ENCODE results near the gene ITPR3. TPM values are rescaled to one million over a fixed set of nuclear protein-coding genes. Genes with fewer than 3 reads are reported as not detected.

The ITPR3 gene
- polyA plus RNA-seq, 1 donor (not counting 4 experiments of a cell fraction or from before 2014, with no cell fraction given) = 43.3 TPM

GRCh38 chr6:33689148-33689494, 68.0 kb downstream of the ITPR3 start:
- no peaks in the 10 kb centered on the region for H3K79me2 ChIP-seq (ENCODE audit: control insufficient read depth, insufficient read depth, low read length)
- DNase-seq (ENCODE audit: low read depth, low spot score) (no peak), FAIRE-seq (no peak)
- TF ChIP-seq EZH2 (IDR thresholded peaks at IDR 0.05; ENCODE audit: low read length) = no peak
- TF ChIP-seq, protein P1, sequence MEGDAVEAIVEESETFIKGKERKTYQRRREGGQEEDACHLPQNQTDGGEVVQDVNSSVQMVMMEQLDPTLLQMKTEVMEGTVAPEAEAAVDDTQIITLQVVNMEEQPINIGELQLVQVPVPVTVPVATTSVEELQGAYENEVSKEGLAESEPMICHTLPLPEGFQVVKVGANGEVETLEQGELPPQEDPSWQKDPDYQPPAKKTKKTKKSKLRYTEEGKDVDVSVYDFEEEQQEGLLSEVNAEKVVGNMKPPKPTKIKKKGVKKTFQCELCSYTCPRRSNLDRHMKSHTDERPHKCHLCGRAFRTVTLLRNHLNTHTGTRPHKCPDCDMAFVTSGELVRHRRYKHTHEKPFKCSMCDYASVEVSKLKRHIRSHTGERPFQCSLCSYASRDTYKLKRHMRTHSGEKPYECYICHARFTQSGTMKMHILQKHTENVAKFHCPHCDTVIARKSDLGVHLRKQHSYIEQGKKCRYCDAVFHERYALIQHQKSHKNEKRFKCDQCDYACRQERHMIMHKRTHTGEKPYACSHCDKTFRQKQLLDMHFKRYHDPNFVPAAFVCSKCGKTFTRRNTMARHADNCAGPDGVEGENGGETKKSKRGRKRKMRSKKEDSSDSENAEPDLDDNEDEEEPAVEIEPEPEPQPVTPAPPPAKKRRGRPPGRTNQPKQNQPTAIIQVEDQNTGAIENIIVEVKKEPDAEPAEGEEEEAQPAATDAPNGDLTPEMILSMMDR (optimal IDR thresholded peaks at IDR 0.05 in 1 of 3, IDR thresholded peaks at IDR 0.05 in 1 of 3, conservative IDR thresholded peaks at IDR 0.05 in 1 of 3; ENCODE audit: extremely low read depth in 1 of 3, insufficient read depth in 2 of 3, low read length in 3 of 3) = no peak
- no peak overlapping the region for H3K4me2 ChIP-seq (ENCODE audit: control insufficient read depth, extremely low read depth, insufficient read depth, low read depth, low read length)
- H3K36me3 ChIP-seq (ENCODE audit: control insufficient read depth in 2 of 2, extremely low read depth in 1 of 2, insufficient read depth in 2 of 2, low read length in 2 of 2) = peaks cover 63 to 65% of the 10 kb centered on the region in 2 experiments
- H3K9me3 ChIP-seq (ENCODE audit: control insufficient read depth, low read depth, low read length) = no peaks in the 10 kb centered on the region
- H3K27ac ChIP-seq (ENCODE audit: control insufficient read depth, insufficient read depth, low read length) = no peak overlapping the region
- H4K20me1 ChIP-seq (ENCODE audit: control insufficient read depth, extremely low read depth, insufficient read depth, low read length) = no peaks in the 10 kb centered on the region
- no peaks in the 10 kb centered on the region for H3K27me3 ChIP-seq (ENCODE audit: control insufficient read depth, extremely low read depth, insufficient read depth, low read length)
- H3K9me1 ChIP-seq (ENCODE audit: control insufficient read depth, extremely low read depth, insufficient read depth, low read length) = no peaks in the 10 kb centered on the region
- no peak overlapping the region for H2AFZ ChIP-seq (ENCODE audit: control insufficient read depth, low read length)
- dilution Hi-C loops (cut with MboI; ENCODE audit: extremely low pct_ligation_motif_present, low sequenced_read_pairs) = no loop called here
- no peak overlapping the region for H3K9ac ChIP-seq (ENCODE audit: control insufficient read depth, extremely low read depth, insufficient read depth, low read length)
- no peak overlapping the region for H3K4me3 ChIP-seq (ENCODE audit: control insufficient read depth in 2 of 3, extremely low read depth in 1 of 3, insufficient read depth in 2 of 3, low read depth in 1 of 3, low read length in 3 of 3)
- H3K4me1 ChIP-seq (ENCODE audit: control insufficient read depth, extremely low read depth, insufficient read depth, low read length) = peaks cover 7% of the 10 kb centered on the region

DNA sequence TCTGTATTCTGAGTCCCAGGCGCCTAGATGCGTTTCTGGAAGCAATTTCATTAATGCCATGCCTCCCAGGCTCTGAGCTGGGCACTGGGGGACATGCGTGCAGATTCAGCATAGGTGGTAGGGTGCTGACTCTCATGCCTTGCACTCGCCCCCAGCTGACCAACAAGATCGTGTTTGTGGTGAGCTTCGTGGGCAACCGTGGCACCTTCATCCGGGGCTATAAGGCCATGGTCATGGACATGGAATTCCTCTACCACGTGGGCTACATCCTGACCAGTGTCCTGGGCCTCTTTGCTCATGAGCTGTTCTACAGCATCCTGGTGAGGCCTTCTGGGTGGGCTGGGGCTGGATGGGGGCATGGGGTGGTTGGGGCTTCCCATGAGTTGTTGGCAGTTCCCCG, 68.8 kb downstream of the ITPR3 start:
- Histone ChIP-seq H3K9me3 (ENCODE audit: control insufficient read depth, low read depth, low read length) (no peaks in the 10 kb centered on the region), H3K79me2 (ENCODE audit: control insufficient read depth, insufficient read depth, low read length) (no peaks in the 10 kb centered on the region), H3K9ac (ENCODE audit: control insufficient read depth, extremely low read depth, insufficient read depth, low read length) (no peak overlapping the region), H3K4me2 (ENCODE audit: control insufficient read depth, extremely low read depth, insufficient read depth, low read depth, low read length) (no peak overlapping the region), H3K27ac (ENCODE audit: control insufficient read depth, insufficient read depth, low read length) (no peak overlapping the region), H4K20me1 (ENCODE audit: control insufficient read depth, extremely low read depth, insufficient read depth, low read length) (no peaks in the 10 kb centered on the region), H3K4me3 (ENCODE audit: control insufficient read depth in 2 of 3, extremely low read depth in 1 of 3, insufficient read depth in 2 of 3, low read depth in 1 of 3, low read length in 3 of 3) (no peak overlapping the region), H2AFZ (ENCODE audit: control insufficient read depth, low read length) (no peak overlapping the region), H3K27me3 (ENCODE audit: control insufficient read depth, extremely low read depth, insufficient read depth, low read length) (no peaks in the 10 kb centered on the region), H3K9me1 (ENCODE audit: control insufficient read depth, extremely low read depth, insufficient read depth, low read length) (no peaks in the 10 kb centered on the region), H3K4me1 (ENCODE audit: control insufficient read depth, extremely low read depth, insufficient read depth, low read length) (peaks cover 15% of the 10 kb centered on the region), H3K36me3 (ENCODE audit: control insufficient read depth in 2 of 2, extremely low read depth in 1 of 2, insufficient read depth in 2 of 2, low read length in 2 of 2) (peaks cover 56 to 68% of the 10 kb centered on the region in 2 experiments)
- DNase-seq (ENCODE audit: low read depth, low spot score) (no peak), FAIRE-seq (no peak)
- dilution Hi-C loops (cut with MboI; ENCODE audit: extremely low pct_ligation_motif_present, low sequenced_read_pairs) = no loop called here
- TF ChIP-seq EZH2 (IDR thresholded peaks at IDR 0.05; ENCODE audit: low read length) = no peak
- TF ChIP-seq, protein P1 (optimal IDR thresholded peaks at IDR 0.05 in 1 of 3, IDR thresholded peaks at IDR 0.05 in 1 of 3, conservative IDR thresholded peaks at IDR 0.05 in 1 of 3; ENCODE audit: extremely low read depth in 1 of 3, insufficient read depth in 2 of 3, low read length in 3 of 3) = no peak

Data from keratinocyte (primary cell).